Ectodermal cell (in vitro differentiated cells): ENCODE measurements around the gene ADAMTS13. TPM values are rescaled to one million over a fixed set of nuclear protein-coding genes. Genes with fewer than 3 reads are reported as not detected.
"Not testable (repeated sequence)": the region's sequence is repeated elsewhere in the genome, so short reads cannot be mapped to it uniquely, and the experiment has no call there.

Experiments
- H3K27ac ChIP-seq: 2 replicates; pipeline ENCODE4 v1.7.0; 2013; ENCODE audit warnings: mild to moderate bottlenecking, low read depth, low read length; ENCODE audit not compliant: insufficient read depth, poor library complexity, severe bottlenecking
- H3K27me3 ChIP-seq: 2 replicates; pipeline ENCODE4 v1.7.0; 2013; ENCODE audit warnings: mild to moderate bottlenecking, low read length; ENCODE audit not compliant: insufficient read depth, control insufficient read depth, poor library complexity, severe bottlenecking
- H3K36me3 ChIP-seq: one replicate; pipeline ENCODE4 v1.7.0; 2013; ENCODE audit warnings: low read length; ENCODE audit not compliant: control insufficient read depth, insufficient read depth
- H3K4me1 ChIP-seq: one replicate; pipeline ENCODE4 v1.7.0; 2013; ENCODE audit warnings: low read length; ENCODE audit not compliant: control insufficient read depth, insufficient read depth
- H3K4me3 ChIP-seq: 2 replicates; pipeline ENCODE4 v1.7.0; 2013; ENCODE audit warnings: low read depth, low read length, control low read depth; ENCODE audit not compliant: insufficient read depth
- H3K9me3 ChIP-seq: 2 replicates; pipeline ENCODE4 v1.7.0; 2013; ENCODE audit warnings: mild to moderate bottlenecking, low read length, moderate library complexity; ENCODE audit not compliant: control insufficient read depth
- WGBS, 2 experiments: methylation state at CpG; one replicate each; pipeline ENCODE4 v1.1.7; 2013; ENCODE audit warnings: missing lambda C conversion rate in 2 of 2; 5-methylcytosine and 5-hydroxymethylcytosine counted together
- polyA plus RNA-seq, 4 experiments: library from polyadenylated mRNA; stranded (reverse); fragments of 50-300 nt; gene quantifications; one replicate each; pipeline ENCODE4 v1.2.3, GENCODE V29; 2013

The ADAMTS13 gene
- polyA plus RNA-seq (2013, experiment 1 of 4): 13.0 TPM
- 12.0 TPM for polyA plus RNA-seq (2013, experiment 2 of 4)
- polyA plus RNA-seq (2013, experiment 3 of 4): 7.2 TPM
- 10.0 TPM for polyA plus RNA-seq (2013, experiment 4 of 4)

DNA sequence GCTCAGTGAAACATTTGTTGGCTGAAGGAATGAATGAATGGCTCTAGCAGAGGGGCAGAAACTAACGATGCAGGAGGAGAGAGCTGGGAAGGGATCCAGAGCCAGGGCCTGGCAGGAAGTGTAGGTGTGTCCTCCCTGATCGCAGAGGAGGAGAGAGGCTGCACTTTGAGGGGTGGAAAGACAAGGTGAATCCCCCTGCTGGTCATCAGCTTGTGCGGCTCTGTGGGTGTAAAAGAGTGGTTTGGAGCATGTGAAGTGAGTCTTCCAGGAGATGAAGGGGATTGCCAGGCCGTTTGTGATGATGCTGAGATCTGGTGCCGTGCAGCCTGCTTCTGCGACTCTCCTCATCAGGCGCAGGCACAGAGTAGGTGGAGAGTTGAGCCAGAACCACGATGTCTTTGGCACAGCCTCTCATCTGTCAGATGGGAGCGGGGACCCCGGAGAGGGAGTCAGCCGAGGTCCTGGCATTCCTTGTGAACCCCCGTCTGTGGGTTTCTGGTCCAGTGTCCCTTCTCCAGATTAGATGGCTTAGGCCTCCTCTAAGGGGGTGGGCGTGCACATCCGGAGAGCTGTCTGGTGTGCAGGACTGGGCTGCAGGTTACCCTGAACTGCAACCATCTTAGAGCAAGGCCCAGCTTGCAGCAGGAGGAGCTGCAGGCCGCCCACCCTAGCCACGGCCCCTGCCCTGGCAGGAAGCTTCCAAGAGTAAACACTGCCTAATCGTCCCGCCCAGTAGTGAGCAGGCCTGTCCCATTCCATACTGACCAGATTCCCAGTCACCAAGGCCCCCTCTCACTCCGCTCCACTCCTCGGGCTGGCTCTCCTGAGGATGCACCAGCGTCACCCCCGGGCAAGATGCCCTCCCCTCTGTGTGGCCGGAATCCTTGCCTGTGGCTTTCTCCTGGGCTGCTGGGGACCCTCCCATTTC lies at the start of gene ADAMTS13:
Gene ADAMTS13, plus strand, starts transcription at position 753 of the 928 bp plus-strand sequence. Its CDS starts 77 bp downstream, at position 830.
- H3K27ac ChIP-seq: no peak within 1 kb of the TSS
- H3K4me1 ChIP-seq: peaks cover 3% of the 10 kb centered on the region
- no peaks in the 10 kb centered on the region for H3K36me3 ChIP-seq
- no peaks in the 10 kb centered on the region for H3K27me3 ChIP-seq
- WGBS, 2 experiments: 80 to 81% methylated on average over 23 of the region's 23 CpGs
- no peaks in the 10 kb centered on the region for H3K9me3 ChIP-seq
- no peak within 1 kb of the TSS for H3K4me3 ChIP-seq

- H3K27me3 ChIP-seq: no peaks in the 10 kb centered on the region
- H3K4me3 ChIP-seq: peak overlapping the region; percentile 83
- H3K27ac ChIP-seq: no peak overlapping the region
- no peaks in the 10 kb centered on the region for H3K9me3 ChIP-seq
- no peaks in the 10 kb centered on the region for H3K36me3 ChIP-seq
- no peaks in the 10 kb centered on the region for H3K4me1 ChIP-seq
- WGBS, 2 experiments: 38 to 44% methylated on average over 12 of the region's 12 CpGs
These were observed 47.5 kb upstream of the ADAMTS13 start for GRCh38 chr9:133374612-133375115.

GRCh38 chr9:133375116-133375723 lies 46.9 kb upstream of the ADAMTS13 start:
- 1% methylated on average over 39 of the region's 39 CpGs for WGBS, 2 experiments
- peak overlapping the region; percentile 74 for H3K27ac ChIP-seq

GRCh38 chr9:133375724-133376654 lies 46.2 kb upstream of the ADAMTS13 start, which contains the start of the genes STKLD1 and SURF4:
STKLD1 (plus strand) TSS chr9:133376366; CDS start chr9:133376474, 108 bp downstream.
SURF4 (minus strand) TSS chr9:133376060; CDS start chr9:133375969, 91 bp downstream.
- WGBS, 2 experiments: 2% methylated on average over 120 of the region's 120 CpGs
- H3K27me3 ChIP-seq: no peaks in the 10 kb centered on the region
- H3K27ac ChIP-seq: peak within 1 kb of the TSS; percentile 74
- H3K9me3 ChIP-seq: no peaks in the 10 kb centered on the region
- H3K4me1 ChIP-seq: no peaks in the 10 kb centered on the region
- H3K36me3 ChIP-seq: no peaks in the 10 kb centered on the region
- H3K4me3 ChIP-seq: peak within 1 kb of the TSS; percentile 83

More at GRCh38 chr9:133375116-133375723, 46.9 kb upstream of the ADAMTS13 start:
- Histone ChIP-seq H3K36me3 (no peaks in the 10 kb centered on the region), H3K9me3 (no peaks in the 10 kb centered on the region), H3K27me3 (no peaks in the 10 kb centered on the region), H3K4me3 (peak overlapping the region; percentile 83), H3K4me1 (no peaks in the 10 kb centered on the region)

DNA sequence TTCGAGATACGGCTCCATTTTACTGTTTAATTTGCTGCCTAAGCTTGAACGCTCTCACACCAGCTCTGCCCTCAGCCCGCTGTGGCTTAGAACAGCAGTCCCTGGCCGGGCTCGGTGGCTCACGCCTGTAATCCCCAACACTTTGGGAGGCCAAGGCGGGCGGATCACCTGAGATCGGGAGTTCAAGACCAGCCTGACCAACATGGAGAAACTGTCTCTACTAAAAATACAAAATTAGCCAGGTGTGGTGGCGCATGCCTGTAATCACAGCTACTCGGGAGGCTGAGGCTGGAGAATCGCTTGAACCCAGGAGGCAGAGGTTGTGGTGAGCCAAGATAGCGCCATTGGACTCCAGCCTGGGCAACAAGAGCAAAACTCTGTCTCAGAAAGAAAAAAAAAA lies 44.9 kb upstream of the ADAMTS13 start:
- not testable (repeated sequence) for H3K4me1 ChIP-seq, H3K27me3 ChIP-seq, H3K36me3 ChIP-seq, H3K4me3 ChIP-seq, H3K27ac ChIP-seq, H3K9me3 ChIP-seq
- WGBS, 2 experiments: 91 to 94% methylated on average over 14 of the region's 14 CpGs

DNA sequence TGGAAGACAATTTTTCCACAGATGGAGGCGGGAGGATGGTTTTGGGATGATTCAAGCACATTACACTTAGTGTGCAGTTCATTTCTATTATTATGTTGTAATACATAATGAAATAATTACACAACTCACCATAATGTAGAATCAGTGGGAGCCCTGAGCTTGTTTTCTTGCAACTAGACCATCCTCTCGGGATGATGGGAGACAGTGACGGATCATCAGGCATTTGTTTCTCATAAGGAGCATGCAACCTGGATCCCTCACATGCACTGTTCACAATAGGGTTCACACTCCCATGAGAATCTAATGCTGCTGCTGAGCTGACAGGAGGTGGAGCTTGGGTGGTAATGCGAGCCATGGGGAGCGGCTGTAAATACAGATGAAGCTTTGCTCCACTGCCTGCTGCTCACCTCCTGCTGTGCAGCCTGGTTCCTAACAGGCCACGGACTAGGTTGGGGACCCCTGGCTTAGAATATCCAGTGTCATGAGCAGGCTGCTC lies 44.4 kb upstream of the ADAMTS13 start:
- H3K9me3 ChIP-seq: no peaks in the 10 kb centered on the region
- no peaks in the 10 kb centered on the region for H3K27me3 ChIP-seq
- no peak overlapping the region for H3K27ac ChIP-seq
- no peaks in the 10 kb centered on the region for H3K36me3 ChIP-seq
- no peak overlapping the region for H3K4me3 ChIP-seq
- WGBS, 2 experiments: 43% methylated on average over 5 of the region's 6 CpGs
- no peaks in the 10 kb centered on the region for H3K4me1 ChIP-seq

- 88 to 91% methylated on average over 1 of the region's 1 CpG for WGBS, 2 experiments
- no peaks in the 10 kb centered on the region for H3K36me3 ChIP-seq
These were observed 43.7 kb upstream of the ADAMTS13 start for GRCh38 chr9:133378408-133378962.

GRCh38 chr9:133379153-133380086 lies 42.7 kb upstream of the ADAMTS13 start:
- Histone ChIP-seq H3K9me3 (no peaks in the 10 kb centered on the region), H3K4me3 (no peak overlapping the region), H3K27me3 (no peaks in the 10 kb centered on the region), H3K36me3 (no peaks in the 10 kb centered on the region), H3K4me1 (no peaks in the 10 kb centered on the region), H3K27ac (no peak overlapping the region)
- WGBS, 2 experiments: 90 to 91% methylated on average over 11 to 14 of the region's 14 CpGs

More at GRCh38 chr9:133378408-133378962, 43.7 kb upstream of the ADAMTS13 start:
- no peaks in the 10 kb centered on the region for H3K27me3 ChIP-seq
- no peak overlapping the region for H3K4me3 ChIP-seq
- no peak overlapping the region for H3K27ac ChIP-seq
- H3K9me3 ChIP-seq: no peaks in the 10 kb centered on the region
- H3K4me1 ChIP-seq: no peaks in the 10 kb centered on the region
